K562 (cell line): ENCODE data around the gene PRAMEF12. TPM values are rescaled to one million over a fixed set of nuclear protein-coding genes. Genes with fewer than 3 reads are reported as not detected.
A peak's percentile ranks its signal among the peaks of the same experiment; 100 is the strongest.

Experiments
- ATAC-seq: fragments of 200-7000 bp; cut with Tn5 transposase; 3 replicates; pipeline ENCODE4 v1.9.1; 2020; ENCODE audit warnings: moderate library complexity
- BruUV-seq: library from RNA; stranded (reverse); fragments of 400-500 nt; replicated peaks from 2 replicates; lab custom pipeline; 2021; lab: Mats Ljungman, UMichigan
- CTCF ChIA-PET: fragments of 300-600 bp; formaldehyde crosslinking; extraction: SDS; loops from one replicate; lab custom pipeline; 2021; ENCODE audit warnings: low intra/inter-chr PET ratio; lab: Yijun Ruan, JAX
- POLR2A ChIA-PET: fragments of 300-600, 350-650 bp; sonication (Branson Sonifier 250); formaldehyde crosslinking; extraction: SDS; loops from one replicate; lab custom pipeline; 2021; ENCODE audit warnings: antibody characterized with exemption, inconsistent platforms; lab: Yijun Ruan, JAX
- DNase-seq, 4 experiments: peaks; one replicate each; pipeline versions ENCODE4 v3.0.0 to v3.0.0-alpha.2; 2011 to 2018; ENCODE audit warnings: low spot score in 3 of 4, mixed read lengths in 3 of 4; ENCODE audit errors: extremely low read depth in 1 of 4
- FAIRE-seq: peaks from 2 replicates; lab custom pipeline; 2011; peaks lifted over from hg19 to GRCh38; lab: Jason Lieb, UNC
- H2AFZ ChIP-seq: 2 replicates; pipeline ENCODE4 v1.6.0; 2011; ENCODE audit warnings: low read depth, low read length, control low read depth, inconsistent platforms
- H3K27ac ChIP-seq: fragments of 200-600 bp; 3 replicates; pipeline ENCODE4 v1.8.0; 2011; ENCODE audit warnings: low read depth, mild to moderate bottlenecking, control low read depth, inconsistent platforms, low read length, moderate library complexity, mixed read lengths; ENCODE audit errors: extremely low read depth
- H3K27me3 ChIP-seq, 2 experiments: fragments of 300-600 bp in 1 of 2; 2 replicates in 1 of 2; 3 replicates in 1 of 2; pipeline versions ENCODE4 v1.6.0 to v1.8.0; 2011; ENCODE audit warnings: inconsistent platforms in 2 of 2, low read length in 2 of 2, mild to moderate bottlenecking in 1 of 2, mixed read lengths in 1 of 2, moderate library complexity in 1 of 2; ENCODE audit not compliant: control insufficient read depth in 2 of 2, insufficient read depth in 2 of 2
- H3K36me3 ChIP-seq: fragments of 300-600 bp; 3 replicates; pipeline ENCODE4 v1.8.0; 2011; ENCODE audit warnings: mild to moderate bottlenecking, low read length, inconsistent platforms; ENCODE audit not compliant: control insufficient read depth, insufficient read depth
- H3K4me1 ChIP-seq, 2 experiments: fragments of 200-600 bp in 1 of 2; replicated peaks in 1 of 2; 2 replicates in 1 of 2; 3 replicates in 1 of 2; pipeline versions ENCODE4 v1.5.1 to v1.8.0; 2011; ENCODE audit warnings: inconsistent platforms in 2 of 2, low read length in 2 of 2, mild to moderate bottlenecking in 1 of 2, mixed read lengths in 1 of 2, moderate library complexity in 1 of 2; ENCODE audit not compliant: control insufficient read depth in 2 of 2, insufficient read depth in 2 of 2
- H3K4me2 ChIP-seq: 2 replicates; pipeline ENCODE4 v1.6.1; 2011; ENCODE audit warnings: low read length, control low read depth, inconsistent platforms, mixed read lengths; ENCODE audit not compliant: insufficient read depth
- H3K4me3 ChIP-seq: fragments of 200-600 bp; sonication (generic), shearing (Covaris generic); 2 replicates; pipeline ENCODE4 v1.5.1; 2016; ENCODE audit warnings: control low read depth, inconsistent platforms
- H3K79me2 ChIP-seq: fragments of 200-600 bp; 3 replicates; pipeline ENCODE4 v1.8.0; 2011; ENCODE audit warnings: low read length, inconsistent platforms; ENCODE audit not compliant: control insufficient read depth, insufficient read depth
- H3K9ac ChIP-seq, 2 experiments: 2 replicates each; pipeline versions ENCODE4 v1.6.0 to v1.6.1; 2011; ENCODE audit warnings: low read depth in 2 of 2, low read length in 2 of 2, control low read depth in 1 of 2, inconsistent platforms in 1 of 2, mild to moderate bottlenecking in 1 of 2, mixed read lengths in 1 of 2; ENCODE audit not compliant: insufficient read depth in 1 of 2
- H3K9me1 ChIP-seq: one replicate; pipeline ENCODE4 v1.6.0; 2011; ENCODE audit warnings: inconsistent platforms, mild to moderate bottlenecking, low read length, moderate library complexity; ENCODE audit not compliant: control insufficient read depth, insufficient read depth
- H3K9me3 ChIP-seq: replicated peaks from 2 replicates; pipeline ENCODE4 v1.5.1; 2011; ENCODE audit warnings: low read depth, low read length, inconsistent platforms; ENCODE audit not compliant: control insufficient read depth, insufficient read depth
- H4K20me1 ChIP-seq: replicated peaks from 2 replicates; pipeline ENCODE4 v1.6.1; 2011; ENCODE audit warnings: low read length, inconsistent platforms, mixed read lengths; ENCODE audit not compliant: control insufficient read depth, insufficient read depth
- CEBPB ChIP-seq: fragments of 450-650 bp; IDR thresholded peaks from 2 replicates; pipeline ENCODE4 v1.6.1; 2016; ENCODE audit warnings: missing genetic modification characterization, missing compliant biosample characterization
- CEBPG ChIP-seq, 3 experiments: fragments of 200-800 bp in 1 of 3; sonication (Bioruptor generic) in 1 of 3; sonication (generic) in 1 of 3; formaldehyde crosslinking in 1 of 3; IDR thresholded peaks in 2 of 3; conservative IDR thresholded peaks in 1 of 3; 2 replicates each; pipeline versions ENCODE4 v1.6.1 to v1.8.0; 2016 to 2022; ENCODE audit warnings: missing compliant biosample characterization in 2 of 3, missing genetic modification characterization in 2 of 3, mild to moderate bottlenecking in 1 of 3, missing genetic modification reagents in 1 of 3
- E2F3 ChIP-seq: fragments of 250-450 bp; sonication (Bioruptor Pico); IDR thresholded peaks from 2 replicates; pipeline ENCODE4 v1.4.0; 2020; ENCODE audit warnings: mild to moderate bottlenecking
- GABPB2 ChIP-seq: fragments of 250-450 bp; sonication (Bioruptor Pico); conservative IDR thresholded peaks from 2 replicates; pipeline ENCODE4 v1.5.1; 2021; ENCODE audit warnings: mild to moderate bottlenecking
- MCM3 ChIP-seq: fragments of 450-650 bp; IDR thresholded peaks from 2 replicates; pipeline ENCODE4 v1.6.1; 2016
- MCM5 ChIP-seq: fragments of 450-650 bp; IDR thresholded peaks from 2 replicates; pipeline ENCODE4 v1.6.1; 2016; ENCODE audit warnings: low read depth
- MXD1 ChIP-seq: fragments of 250-450 bp; sonication (Bioruptor Pico); IDR thresholded peaks from 2 replicates; pipeline ENCODE4 v1.8.0; 2021; ENCODE audit warnings: borderline replicate concordance, mild to moderate bottlenecking, moderate library complexity; ENCODE audit not compliant: poor library complexity, severe bottlenecking
- PML ChIP-seq: IDR thresholded peaks from 2 replicates; pipeline ENCODE4 v1.6.1; 2012; ENCODE audit warnings: low read length, inconsistent platforms
- RFX7 ChIP-seq: fragments of 250-450 bp; sonication (Bioruptor Pico); IDR thresholded peaks from 2 replicates; pipeline ENCODE4 v1.5.1; 2021; ENCODE audit warnings: mild to moderate bottlenecking
- SMAD2 ChIP-seq: fragments of 150-350 bp; IDR thresholded peaks from 2 replicates; pipeline ENCODE4 v1.6.1; 2014; ENCODE audit warnings: low read depth, mild to moderate bottlenecking, low read length
- SREBF1 ChIP-seq: fragments of 150-350 bp; IDR thresholded peaks from 2 replicates; pipeline ENCODE4 v1.6.1; 2014; ENCODE audit warnings: antibody characterized with exemption, low read depth, low read length, borderline replicate concordance
- ZNF121 ChIP-seq: sonication (generic); formaldehyde crosslinking; conservative IDR thresholded peaks from 2 replicates; pipeline ENCODE4 v1.8.0; 2022; ENCODE audit warnings: missing genetic modification reagents
- ZNF717 ChIP-seq: fragments of 250-450 bp; sonication (Bioruptor Pico); IDR thresholded peaks from 2 replicates; pipeline ENCODE4 v1.5.0; 2021
- ZNF76 ChIP-seq: fragments of 250-450 bp; sonication (Bioruptor Pico); IDR thresholded peaks from 2 replicates; pipeline ENCODE4 v1.4.0; 2020; ENCODE audit warnings: mild to moderate bottlenecking, moderate library complexity, borderline replicate concordance
- ZNF785 ChIP-seq: fragments of 250-450 bp; sonication (Bioruptor Pico); IDR thresholded peaks from 2 replicates; pipeline ENCODE4 v1.4.0; 2020; ENCODE audit warnings: mild to moderate bottlenecking
- WGBS: fragments of 100-300 bp; shearing (Covaris generic); methylation state at CpG from one replicate; pipeline ENCODE4 v1.1.6; 2016; ENCODE audit warnings: low coverage, mixed read lengths; ENCODE audit not compliant: insufficient coverage; ENCODE audit errors: missing lambda C conversion rate; 5-methylcytosine and 5-hydroxymethylcytosine counted together
- in situ Hi-C: fragments of 300-500 bp; cut with MboI; formaldehyde crosslinking; loops from 4 replicates; pipeline ENCODE4 v1.15.0; 2018; ENCODE audit warnings: inconsistent platforms, mixed read lengths
- intact Hi-C: fragments of 100-400 bp; cut with micrococcal nuclease; formaldehyde crosslinking; loops from 2 replicates; pipeline ENCODE4 v1.14.2; 2022
- polyA plus RNA-seq, 8 experiments: library from polyadenylated mRNA; depleted of rRNA in 4 of 8; stranded (reverse) in 5 of 8; unstranded in 3 of 8; fragments of >200 nt; fragmentation: Nextera tagmentation in 2 of 8; fragmentation: Illumina TruSeq in 1 of 8; extraction: Ambion mirVana in 2 of 8; extraction: Trizol in 1 of 8; gene quantifications; 2 replicates each; pipeline versions ENCODE4 v1.2.1 to v1.2.3, GENCODE V29; 2011 to 2014; ENCODE audit warnings: inconsistent platforms in 1 of 8, missing spikeins in 1 of 8
- total RNA-seq, 7 experiments: library from RNA; depleted of rRNA in 6 of 7; stranded (reverse); fragments of >200 nt in 6 of 7; fragmentation: Illumina TruSeq in 2 of 7; extraction: Trizol in 2 of 7; gene quantifications; 2 replicates each; pipeline versions ENCODE4 v1.2.1 to v1.2.3, GENCODE V29; 2011 to 2021; ENCODE audit warnings: low replicate concordance in 1 of 7

The PRAMEF12 gene
- total and polyA plus RNA-seq, 9 of the 15 experiments (the other 6 are each of a cell fraction or from before 2014, with no cell fraction given), result not detected

- in situ Hi-C loops (no loop called here), intact Hi-C loops (no loop called here)
- DNase-seq (no peak), ATAC-seq (no peak), FAIRE-seq (no peak)
- Histone ChIP-seq H3K36me3 (no peaks in the 10 kb centered on the region), H3K4me2 (no peak overlapping the region), H3K4me3 (no peak overlapping the region), H3K79me2 (no peaks in the 10 kb centered on the region), H3K27me3 (peaks cover 13 to 29% of the 10 kb centered on the region in 2 experiments; a peak in 4 of 5 replicates), H3K27ac (no peak overlapping the region), H3K9me3 (no peaks in the 10 kb centered on the region), H4K20me1 (no peaks in the 10 kb centered on the region), H3K9me1 (no peaks in the 10 kb centered on the region), H3K9ac (no peak overlapping the region), H3K4me1 (no peaks in the 10 kb centered on the region; a peak in 1 of 5 replicates), H2AFZ (no peak overlapping the region)
- POLR2A ChIA-PET, result no interaction called here
- 0% methylated on average over 4 of the region's 4 CpGs for WGBS
- CTCF ChIA-PET, result no interaction called here
- no TSS peak for BruUV-seq
- TF ChIP-seq RFX7 (CRISPR knock-in tag), result no peak
- TF ChIP-seq MXD1 (CRISPR knock-in tag), result no peak
- TF ChIP-seq MCM5, result no peak
- TF ChIP-seq CEBPB (tag), result peak; percentile 87
- TF ChIP-seq SMAD2, result no peak
- TF ChIP-seq E2F3 (CRISPR knock-in tag), result no peak
- no peak for TF ChIP-seq ZNF121 (CRISPR knock-in tag)
- no peak for TF ChIP-seq ZNF785
- no peak for TF ChIP-seq PML
- TF ChIP-seq ZNF76 (CRISPR knock-in tag), result no peak
- TF ChIP-seq MCM3, result no peak
- TF ChIP-seq GABPB2 (CRISPR knock-in tag), result no peak
- no peak for TF ChIP-seq CEBPG (CRISPR knock-in tag; IDR thresholded peaks at IDR 0.05)
- peak; percentile 80 to 81 for TF ChIP-seq CEBPG (tag; conservative IDR thresholded peaks at IDR 0.05 in 1 of 2, IDR thresholded peaks at IDR 0.05 in 1 of 2)
- no peak for TF ChIP-seq ZNF717 (CRISPR knock-in tag)
- TF ChIP-seq SREBF1, result no peak
Measured at GRCh38 chr1:12754738-12755137, 18.8 kb upstream of the PRAMEF12 start.
